ENCODE results near the gene CCN5.

The CCN5 gene

DNA sequence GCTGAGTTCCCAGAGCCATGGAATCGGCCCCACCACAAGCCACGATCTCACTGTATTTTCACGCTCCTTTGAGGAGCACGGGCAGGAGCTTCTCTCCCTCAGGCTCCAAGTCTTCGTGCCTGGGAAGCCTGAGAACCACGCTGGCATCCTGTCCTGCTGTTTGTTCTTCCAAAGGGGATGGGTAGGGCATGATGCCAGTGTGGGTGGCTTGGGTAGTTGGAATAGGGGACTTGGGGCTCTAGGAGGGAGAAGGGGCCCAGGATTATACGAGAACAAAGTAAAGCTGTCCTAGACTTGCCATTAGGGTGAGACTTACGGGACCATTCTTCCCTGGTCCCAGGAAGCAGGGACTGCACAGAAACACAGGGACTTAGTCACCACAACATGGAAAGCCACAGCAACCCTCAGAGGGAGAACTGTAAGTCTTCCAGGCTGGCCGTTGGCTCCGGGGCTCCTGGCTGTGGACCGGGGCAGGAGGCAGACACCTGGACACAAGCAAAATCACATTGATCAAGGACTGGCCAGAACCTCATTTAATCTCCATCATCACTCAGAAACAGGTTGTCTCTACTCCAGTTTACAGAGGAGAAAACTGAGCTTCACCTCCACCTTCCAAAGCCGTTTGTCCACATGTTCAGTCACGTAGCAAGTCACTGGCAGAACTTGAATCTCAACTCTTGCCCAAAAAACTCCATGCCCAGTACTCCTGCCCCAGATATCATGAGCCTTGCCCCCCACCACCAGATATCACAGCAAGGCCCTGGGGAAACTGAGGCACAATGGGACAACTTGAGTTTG lies 1.3 kb downstream of the CCN5 start:
- Mint-ChIP-seq H3K4me1 (no peaks in the 10 kb centered on the region), H3K27ac (no peak overlapping the region)

DNA sequence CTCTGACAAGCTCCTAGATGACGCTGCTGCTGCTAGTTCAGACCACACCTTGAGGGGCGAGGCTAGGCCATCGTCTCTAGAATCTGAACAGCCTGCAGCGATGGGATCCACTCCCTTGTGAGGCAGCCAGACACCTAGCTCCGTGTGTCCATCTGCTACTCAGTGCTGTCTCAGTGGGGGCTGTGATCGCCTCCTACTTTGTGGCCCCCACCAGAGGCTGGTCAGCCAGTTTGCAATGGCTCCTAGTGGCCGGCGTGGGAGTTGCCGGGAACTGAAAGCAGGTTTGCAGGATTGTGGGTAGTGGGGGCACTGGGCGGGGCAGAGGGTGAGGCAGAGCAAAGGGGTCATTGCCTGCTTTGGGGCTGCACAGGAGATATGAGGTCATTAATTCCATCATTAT lies 2.8 kb downstream of the CCN5 start:
- CTCF ChIA-PET, result interaction anchor here (1.3 kb wide), 1 partner anchor 35 kb away, joined by 3 read pairs; no protein-coding TSS in a partner anchor
- Mint-ChIP-seq H3K27me3 (peaks cover 9% of the 10 kb centered on the region), H3K4me3 (no peak overlapping the region), H3K36me3 (no peaks in the 10 kb centered on the region), H3K27ac (no peak overlapping the region), H3K4me1 (no peaks in the 10 kb centered on the region), H3K9me3 (no peaks in the 10 kb centered on the region)
- DNase-seq, result no peak

More for the DNA sequence above, 1.3 kb downstream of the CCN5 start:
- Mint-ChIP-seq H3K36me3 (no peaks in the 10 kb centered on the region), H3K4me3 (no peak overlapping the region), H3K27me3 (peaks cover 15% of the 10 kb centered on the region), H3K9me3 (no peaks in the 10 kb centered on the region)
- CTCF ChIA-PET, result interaction anchor here (1.4 kb wide), 1 partner anchor 151 kb away, joined by 3 read pairs; no protein-coding TSS in a partner anchor
- no peak for DNase-seq

DNA sequence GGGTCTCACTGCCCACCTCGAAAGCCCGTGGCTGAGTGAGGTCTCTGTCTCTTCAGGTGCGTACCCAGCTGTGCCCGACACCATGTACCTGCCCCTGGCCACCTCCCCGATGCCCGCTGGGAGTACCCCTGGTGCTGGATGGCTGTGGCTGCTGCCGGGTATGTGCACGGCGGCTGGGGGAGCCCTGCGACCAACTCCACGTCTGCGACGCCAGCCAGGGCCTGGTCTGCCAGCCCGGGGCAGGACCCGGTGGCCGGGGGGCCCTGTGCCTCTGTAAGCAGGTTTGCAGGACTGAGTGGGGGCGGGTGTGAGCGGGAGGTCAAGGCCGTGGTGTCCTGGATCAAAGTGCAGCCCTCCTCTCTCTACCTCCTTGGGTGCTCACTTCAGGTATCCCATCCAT lies 4.7 kb downstream of the CCN5 start:
- Mint-ChIP-seq H3K27ac (no peak overlapping the region), H3K4me1 (peaks cover 4% of the 10 kb centered on the region), H3K4me3 (no peak overlapping the region), H3K9me3 (no peaks in the 10 kb centered on the region), H3K27me3 (no peaks in the 10 kb centered on the region), H3K36me3 (no peaks in the 10 kb centered on the region)
- DNase-seq, result no peak
- CTCF ChIA-PET, result interaction anchor here (1.6 kb wide), 1 partner anchor 35 kb away, joined by 3 read pairs; no protein-coding TSS in a partner anchor

DNA sequence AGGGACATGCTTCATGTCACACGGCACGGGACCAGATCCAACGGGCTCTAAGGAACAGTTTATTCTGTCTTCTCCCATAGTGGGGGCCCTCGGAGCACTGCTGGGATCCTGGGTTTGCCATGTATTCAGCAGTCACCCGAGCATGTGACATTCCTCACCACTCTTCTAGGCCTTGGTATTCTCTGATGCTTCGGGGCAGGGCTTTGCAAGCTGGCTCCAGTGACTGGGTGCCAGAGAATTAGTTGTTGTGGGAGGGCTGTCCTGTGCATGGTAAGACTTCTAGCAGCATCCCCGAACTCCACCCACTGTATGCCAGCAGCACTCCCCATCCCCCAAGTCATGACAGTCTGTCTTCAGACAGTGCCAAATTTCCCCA lies 5.4 kb downstream of the CCN5 start:
- CTCF ChIA-PET, result interaction anchor here (1.6 kb wide), 1 partner anchor 35 kb away, joined by 3 read pairs; no protein-coding TSS in a partner anchor
- H3K27me3 Mint-ChIP-seq, result no peaks in the 10 kb centered on the region
- no peak overlapping the region for H3K27ac Mint-ChIP-seq
- H3K36me3 Mint-ChIP-seq, result no peaks in the 10 kb centered on the region
- no peak for DNase-seq
- no peaks in the 10 kb centered on the region for H3K9me3 Mint-ChIP-seq
- no peak overlapping the region for H3K4me3 Mint-ChIP-seq
- H3K4me1 Mint-ChIP-seq, result peaks cover 4% of the 10 kb centered on the region

DNA sequence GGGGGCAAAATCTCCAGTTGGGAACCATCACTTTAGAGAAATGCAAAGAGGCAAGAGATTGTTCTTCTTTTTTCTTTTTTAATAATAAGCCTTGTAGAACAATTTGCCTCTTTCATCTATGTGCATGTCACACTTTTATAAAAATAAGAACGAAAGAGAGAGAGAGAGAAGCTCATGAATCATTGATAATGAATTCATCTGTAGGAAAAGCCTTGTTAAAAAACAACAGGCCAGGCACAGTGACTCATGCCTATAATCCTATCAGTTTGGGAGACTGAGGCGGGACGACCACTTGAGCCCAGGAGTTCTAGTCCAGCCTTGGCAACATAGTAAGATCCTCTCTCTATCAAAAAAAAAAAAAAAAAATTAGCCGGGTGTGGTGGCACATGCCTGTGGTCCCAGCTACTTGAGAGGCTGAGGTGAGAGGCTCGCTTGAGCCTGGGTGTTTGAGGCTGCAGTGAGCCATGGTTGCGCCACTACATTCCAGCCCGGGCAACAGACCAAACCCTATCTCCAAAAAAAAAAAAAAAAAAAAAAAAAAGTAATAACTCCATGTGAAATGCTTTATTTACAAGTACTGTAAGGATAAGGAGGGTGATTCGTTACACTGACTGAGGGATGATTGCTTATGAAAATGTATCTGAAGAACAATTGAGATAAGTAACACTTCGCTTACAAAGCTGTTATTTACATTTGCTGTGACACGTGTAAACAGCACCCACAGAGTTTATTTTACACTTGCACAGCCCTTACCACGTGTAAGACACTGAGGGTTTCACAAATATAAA lies 6.0 kb downstream of the CCN5 start:
- no peak overlapping the region for H3K27ac Mint-ChIP-seq
- no peaks in the 10 kb centered on the region for H3K9me3 Mint-ChIP-seq
- peaks cover 4% of the 10 kb centered on the region for H3K4me1 Mint-ChIP-seq
- no peak overlapping the region for H3K4me3 Mint-ChIP-seq
- no peaks in the 10 kb centered on the region for H3K36me3 Mint-ChIP-seq
- DNase-seq, result no peak
- CTCF ChIA-PET, result interaction anchor here (1.6 kb wide), 1 partner anchor 36 kb away, joined by 3 read pairs; no protein-coding TSS in a partner anchor
- H3K27me3 Mint-ChIP-seq, result no peaks in the 10 kb centered on the region

DNA sequence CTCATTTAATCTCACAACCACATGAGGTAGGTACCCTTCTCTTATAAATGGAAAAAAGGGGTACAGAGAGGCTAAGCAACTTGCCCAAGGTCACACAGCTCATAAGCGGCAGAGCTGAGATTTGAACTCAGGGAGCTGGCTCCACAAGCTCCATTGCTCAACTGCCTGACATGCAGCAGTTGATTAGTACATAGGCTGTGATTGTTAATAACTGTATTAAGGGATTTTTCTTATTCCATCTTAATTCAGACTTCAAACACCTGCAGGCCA lies 6.6 kb downstream of the CCN5 start:
- CTCF ChIA-PET, result interaction anchor here (1.6 kb wide), 1 partner anchor 36 kb away, joined by 3 read pairs; no protein-coding TSS in a partner anchor

DNA sequence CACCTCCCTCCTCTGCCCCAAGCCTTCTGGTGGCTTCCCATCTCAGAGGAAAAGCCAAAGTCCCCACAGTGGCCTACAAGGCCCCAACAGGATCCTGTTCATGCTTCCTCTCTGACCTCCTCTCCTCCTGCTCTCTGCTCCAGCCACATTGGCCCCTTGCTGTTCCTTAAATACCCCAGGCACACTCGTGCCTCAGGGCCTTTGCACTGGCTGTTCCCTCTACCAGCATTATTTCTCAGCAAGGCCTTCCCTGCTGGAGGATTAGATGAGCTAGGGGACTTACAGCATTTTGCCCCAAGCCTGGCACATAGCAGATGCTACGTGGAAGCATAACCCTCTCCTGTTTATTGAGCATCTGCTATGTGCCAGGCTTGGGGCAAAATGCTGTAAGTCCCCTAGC lies 7.8 kb downstream of the CCN5 start:
- H3K4me3 Mint-ChIP-seq, result no peak overlapping the region
- CTCF ChIA-PET, result interaction anchor here (1.1 kb wide), 1 partner anchor 334 kb away, joined by 3 read pairs; no protein-coding TSS in a partner anchor
- no peak overlapping the region for H3K27ac Mint-ChIP-seq

More for the DNA sequence above, 6.6 kb downstream of the CCN5 start:
- H3K4me3 Mint-ChIP-seq, result no peak overlapping the region
- H3K36me3 Mint-ChIP-seq, result no peaks in the 10 kb centered on the region
- peaks cover 4% of the 10 kb centered on the region for H3K4me1 Mint-ChIP-seq
- H3K27me3 Mint-ChIP-seq, result no peaks in the 10 kb centered on the region
- no peak overlapping the region for H3K27ac Mint-ChIP-seq
- no peak for DNase-seq
- no peaks in the 10 kb centered on the region for H3K9me3 Mint-ChIP-seq

DNA sequence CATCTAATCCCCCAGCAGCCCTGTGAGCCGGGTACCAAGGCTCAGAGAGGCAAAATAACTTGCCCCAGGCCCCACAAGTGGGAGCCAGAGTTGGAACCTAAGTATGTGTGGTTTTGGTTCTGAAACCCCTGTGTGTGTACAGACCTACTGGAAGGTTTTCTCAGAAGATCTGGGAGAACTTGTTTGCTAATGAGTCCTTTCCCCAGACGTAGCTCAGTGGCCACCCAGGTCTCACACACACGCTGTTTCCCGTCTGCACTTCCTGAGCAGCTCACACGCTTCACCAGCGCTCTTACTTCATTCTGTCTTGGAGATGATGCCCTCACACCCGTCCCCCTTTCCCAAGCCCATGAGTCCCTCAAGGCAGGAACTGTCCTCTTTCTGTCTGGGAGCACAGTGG lies 8.2 kb downstream of the CCN5 start:
- DNase-seq, result no peak
- H3K27ac Mint-ChIP-seq, result no peak overlapping the region
- H3K27me3 Mint-ChIP-seq, result no peaks in the 10 kb centered on the region
- no peak overlapping the region for H3K4me3 Mint-ChIP-seq
- H3K9me3 Mint-ChIP-seq, result no peaks in the 10 kb centered on the region
- H3K36me3 Mint-ChIP-seq, result no peaks in the 10 kb centered on the region
- CTCF ChIA-PET, result interaction anchor here (1.1 kb wide), 1 partner anchor 335 kb away, joined by 3 read pairs; no protein-coding TSS in a partner anchor
- peaks cover 4% of the 10 kb centered on the region for H3K4me1 Mint-ChIP-seq

More for the DNA sequence above, 7.8 kb downstream of the CCN5 start:
- Mint-ChIP-seq H3K36me3 (no peaks in the 10 kb centered on the region), H3K9me3 (no peaks in the 10 kb centered on the region), H3K4me1 (peaks cover 4% of the 10 kb centered on the region), H3K27me3 (no peaks in the 10 kb centered on the region)
- DNase-seq, result no peak

DNA sequence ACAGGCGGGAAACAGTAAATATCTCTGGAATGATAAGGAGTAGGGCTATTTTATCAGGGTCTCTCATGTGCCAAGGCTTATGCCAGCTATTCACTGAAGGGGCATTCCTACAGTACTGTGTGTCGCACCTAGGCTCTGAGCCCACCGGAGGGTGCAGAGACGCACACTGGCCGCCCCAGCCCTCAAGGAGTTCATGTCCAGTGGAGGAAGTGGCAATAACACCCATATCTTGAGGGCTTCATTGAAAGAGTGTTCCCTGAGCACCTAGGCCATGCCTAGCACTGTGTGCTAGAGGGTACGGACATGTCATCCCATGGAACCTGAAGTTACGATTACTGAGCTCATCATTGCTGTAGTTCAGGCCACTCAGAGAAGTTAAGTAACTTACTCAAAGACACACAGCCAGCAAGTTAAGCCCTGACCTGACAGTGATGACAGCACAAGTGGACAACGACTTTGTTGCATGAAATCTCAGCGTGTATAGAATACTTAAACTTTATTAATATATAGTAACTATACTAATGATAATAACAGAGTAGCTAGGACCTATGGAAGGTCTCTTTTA lies 8.7 kb downstream of the CCN5 start:
- Mint-ChIP-seq H3K27me3 (no peaks in the 10 kb centered on the region), H3K36me3 (no peaks in the 10 kb centered on the region), H3K4me3 (no peak overlapping the region), H3K27ac (no peak overlapping the region), H3K4me1 (peaks cover 4% of the 10 kb centered on the region), H3K9me3 (no peaks in the 10 kb centered on the region)
- CTCF ChIA-PET, result interaction anchor here (1.1 kb wide), 1 partner anchor 335 kb away, joined by 3 read pairs; no protein-coding TSS in a partner anchor
- DNase-seq, result no peak

DNA sequence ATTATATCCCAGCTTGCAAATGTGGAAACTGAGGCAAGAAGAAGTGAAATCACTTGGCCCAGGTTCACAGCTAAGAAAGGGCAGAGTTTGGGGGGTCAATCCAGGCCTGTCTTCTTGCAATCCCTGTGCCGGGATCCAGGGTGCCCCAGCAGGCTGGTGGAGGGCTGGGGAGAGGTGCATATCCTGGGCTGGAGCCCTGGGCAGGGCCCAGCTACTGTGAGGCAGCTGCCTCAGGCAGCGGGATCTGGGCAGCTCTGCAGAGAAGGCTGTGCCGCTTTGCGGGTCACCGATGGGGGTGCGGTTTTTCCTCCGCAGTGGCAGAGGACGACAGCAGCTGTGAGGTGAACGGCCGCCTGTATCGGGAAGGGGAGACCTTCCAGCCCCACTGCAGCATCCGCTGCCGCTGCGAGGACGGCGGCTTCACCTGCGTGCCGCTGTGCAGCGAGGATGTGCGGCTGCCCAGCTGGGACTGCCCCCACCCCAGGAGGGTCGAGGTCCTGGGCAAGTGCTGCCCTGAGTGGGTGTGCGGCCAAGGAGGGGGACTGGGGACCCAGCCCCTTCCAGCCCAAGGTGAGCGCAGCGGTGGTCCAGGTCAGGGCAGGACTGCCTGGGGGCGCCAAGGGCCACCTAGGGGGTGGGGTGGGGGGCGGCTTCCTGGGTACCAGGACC lies 9.4 kb downstream of the CCN5 start:
- H3K27ac Mint-ChIP-seq, result no peak overlapping the region
- H3K4me3 Mint-ChIP-seq, result no peak overlapping the region
- H3K9me3 Mint-ChIP-seq, result no peaks in the 10 kb centered on the region
- no peaks in the 10 kb centered on the region for H3K27me3 Mint-ChIP-seq
- DNase-seq, result no peak
- CTCF ChIA-PET, result no interaction called here
- H3K4me1 Mint-ChIP-seq, result peaks cover 4% of the 10 kb centered on the region
- no peaks in the 10 kb centered on the region for H3K36me3 Mint-ChIP-seq

DNA sequence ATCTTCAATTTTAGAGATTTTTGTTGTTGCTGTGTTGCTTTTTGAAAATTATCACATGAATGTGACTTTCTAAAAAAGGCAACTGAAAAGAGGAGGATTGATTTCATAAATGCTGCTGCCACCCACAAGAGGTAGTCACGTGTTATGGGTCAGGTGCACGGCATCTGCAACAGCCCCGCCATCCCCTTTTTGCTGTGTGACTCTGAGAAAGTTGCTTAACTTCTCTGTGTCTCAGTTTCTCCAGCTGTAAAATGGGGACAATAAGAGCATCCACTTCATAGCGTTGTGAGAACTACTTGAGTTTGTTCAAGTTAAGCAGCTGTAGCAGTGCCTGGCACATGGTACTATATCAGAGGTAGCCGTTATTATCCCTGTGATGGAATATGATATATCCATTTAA lies 10.7 kb downstream of the CCN5 start:
- H3K9me3 Mint-ChIP-seq, result no peaks in the 10 kb centered on the region
- H3K36me3 Mint-ChIP-seq, result no peaks in the 10 kb centered on the region
- no peak overlapping the region for H3K4me3 Mint-ChIP-seq
- no peaks in the 10 kb centered on the region for H3K27me3 Mint-ChIP-seq
- CTCF ChIA-PET, result no interaction called here
- no peak for DNase-seq
- H3K27ac Mint-ChIP-seq, result no peak overlapping the region
- peaks cover 4% of the 10 kb centered on the region for H3K4me1 Mint-ChIP-seq

DNA sequence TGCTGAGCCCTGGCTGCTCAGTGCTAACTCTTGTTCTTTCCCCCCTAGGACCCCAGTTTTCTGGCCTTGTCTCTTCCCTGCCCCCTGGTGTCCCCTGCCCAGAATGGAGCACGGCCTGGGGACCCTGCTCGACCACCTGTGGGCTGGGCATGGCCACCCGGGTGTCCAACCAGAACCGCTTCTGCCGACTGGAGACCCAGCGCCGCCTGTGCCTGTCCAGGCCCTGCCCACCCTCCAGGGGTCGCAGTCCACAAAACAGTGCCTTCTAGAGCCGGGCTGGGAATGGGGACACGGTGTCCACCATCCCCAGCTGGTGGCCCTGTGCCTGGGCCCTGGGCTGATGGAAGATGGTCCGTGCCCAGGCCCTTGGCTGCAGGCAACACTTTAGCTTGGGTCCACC lies 11.9 kb downstream of the CCN5 start:
- Mint-ChIP-seq H3K4me3 (no peak overlapping the region), H3K36me3 (no peaks in the 10 kb centered on the region), H3K27me3 (no peaks in the 10 kb centered on the region), H3K9me3 (no peaks in the 10 kb centered on the region), H3K27ac (no peak overlapping the region), H3K4me1 (peaks cover 4% of the 10 kb centered on the region)
- CTCF ChIA-PET, result no interaction called here
- DNase-seq, result no peak

DNA sequence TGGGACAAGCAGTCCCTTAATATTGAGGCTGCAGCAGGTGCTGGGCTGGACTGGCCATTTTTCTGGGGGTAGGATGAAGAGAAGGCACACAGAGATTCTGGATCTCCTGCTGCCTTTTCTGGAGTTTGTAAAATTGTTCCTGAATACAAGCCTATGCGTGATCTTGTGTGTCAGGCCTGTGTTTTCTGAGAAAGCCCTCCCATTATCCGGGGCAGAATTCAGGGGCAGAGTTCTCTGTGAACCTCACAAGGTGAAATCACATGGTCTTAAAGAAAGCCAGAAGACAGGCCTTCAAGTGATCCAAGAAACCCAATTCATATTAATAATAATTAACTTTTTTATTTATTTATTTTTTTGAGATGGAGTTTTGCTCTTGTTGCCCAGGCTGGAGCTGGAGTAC lies 12.5 kb downstream of the CCN5 start:
- Mint-ChIP-seq H3K27me3 (no peaks in the 10 kb centered on the region), H3K9me3 (no peaks in the 10 kb centered on the region), H3K4me1 (peaks cover 8% of the 10 kb centered on the region), H3K27ac (no peak overlapping the region), H3K4me3 (no peak overlapping the region), H3K36me3 (no peaks in the 10 kb centered on the region)
- CTCF ChIA-PET, result no interaction called here
- DNase-seq, result no peak
